Activated gamma-delta T cell treated with anti-CD3 and anti-CD28 coated beads, Interleukin-2, amount 50 U/mL, for 16 hours (primary cell): ENCODE measurements around the gene DNAJC1.

Experiments
- DNase-seq: peaks from one replicate; pipeline ENCODE4 v3.0.0-alpha.2; 2020; ENCODE audit warnings: low read depth

DNAJC1 gene

GRCh38 chr10:21758696-21759095 lies 244.8 kb downstream of the DNAJC1 start:
- no peak for DNase-seq

GRCh38 chr10:21758239-21758638 lies 245.3 kb downstream of the DNAJC1 start:
- no peak for DNase-seq

GRCh38 chr10:21757185-21757901 lies 246.2 kb downstream of the DNAJC1 start:
- DNase-seq: no peak

- DNase-seq: no peak
Measured at GRCh38 chr10:21756707-21757106, 246.8 kb downstream of the DNAJC1 start.

- no peak for DNase-seq
Measured at GRCh38 chr10:21754410-21755011, 249.0 kb downstream of the DNAJC1 start.

GRCh38 chr10:21753497-21754270 lies 249.8 kb downstream of the DNAJC1 start:
- DNase-seq: no peak

GRCh38 chr10:21751341-21752310 lies 251.9 kb downstream of the DNAJC1 start:
- DNase-seq: no peak

- no peak for DNase-seq
Measured at GRCh38 chr10:21750424-21750823, 253.1 kb downstream of the DNAJC1 start.

GRCh38 chr10:21749788-21750187 lies 253.7 kb downstream of the DNAJC1 start:
- DNase-seq: no peak

- DNase-seq: no peak
Measured at GRCh38 chr10:21747809-21748208, 255.7 kb downstream of the DNAJC1 start.

GRCh38 chr10:21746118-21746517 lies 257.4 kb downstream of the DNAJC1 start:
- DNase-seq: no peak

GRCh38 chr10:21744223-21744622 lies 259.3 kb downstream of the DNAJC1 start:
- DNase-seq: no peak

- DNase-seq: no peak
Measured at GRCh38 chr10:21742740-21743412, 260.7 kb downstream of the DNAJC1 start.

- DNase-seq: no peak
Measured at GRCh38 chr10:21740989-21741388, 262.5 kb downstream of the DNAJC1 start.

- no peak for DNase-seq
Measured at GRCh38 chr10:21737106-21737505, 266.4 kb downstream of the DNAJC1 start.

- no peak for DNase-seq
Measured at GRCh38 chr10:21733710-21734109, 269.8 kb downstream of the DNAJC1 start.

GRCh38 chr10:21732067-21732772 lies 271.3 kb downstream of the DNAJC1 start:
- no peak for DNase-seq

- DNase-seq: no peak
Measured at GRCh38 chr10:21728618-21729017, 274.9 kb downstream of the DNAJC1 start.

- no peak for DNase-seq
Measured at GRCh38 chr10:21727452-21728168, 275.9 kb downstream of the DNAJC1 start.

GRCh38 chr10:21726601-21727225 lies 276.8 kb downstream of the DNAJC1 start:
- no peak for DNase-seq
